GM12878 (cell line): ENCODE results near the gene MNAT1.

Experiments
- BCL11A ChIP-seq: IDR thresholded peaks from 2 replicates; pipeline ENCODE4 v1.6.1; 2011; ENCODE audit warnings: low read depth, low read length
- CHD4 ChIP-seq: fragments of 200-600 bp; sonication (generic); IDR thresholded peaks from 2 replicates; pipeline ENCODE4 v1.6.1; 2016; ENCODE audit warnings: mild to moderate bottlenecking
- HDAC6 ChIP-seq: fragments of 200-600 bp; sonication (generic); IDR thresholded peaks from one replicate; pipeline ENCODE4 v1.8.0; 2017; ENCODE audit warnings: antibody characterized with exemption; ENCODE audit not compliant: unreplicated experiment
- JUNB ChIP-seq: IDR thresholded peaks from 2 replicates; pipeline ENCODE4 v1.6.1; 2016; ENCODE audit warnings: antibody characterized with exemption, mild to moderate bottlenecking
- POLR2A ChIP-seq: IDR thresholded peaks from 2 replicates; pipeline ENCODE4 v1.6.1; 2011; ENCODE audit warnings: low read depth, mild to moderate bottlenecking, low read length
- SREBF2 ChIP-seq: IDR thresholded peaks from 2 replicates; pipeline ENCODE4 v1.6.1; 2012; ENCODE audit warnings: mild to moderate bottlenecking, low read length
- ZNF24 ChIP-seq: fragments of 450-650 bp; IDR thresholded peaks from 2 replicates; pipeline ENCODE4 v1.6.1; 2017; ENCODE audit warnings: antibody characterized with exemption, mild to moderate bottlenecking
- TF ChIP-seq, protein P1 (sequence below), 3 experiments: IDR thresholded peaks in 2 of 3; conservative IDR thresholded peaks in 1 of 3; 2 replicates each; pipeline ENCODE4 v1.5.1; 2011; ENCODE audit warnings: low read depth in 3 of 3, low read length in 3 of 3, mild to moderate bottlenecking in 3 of 3, control low read depth in 2 of 3, moderate library complexity in 2 of 3, inconsistent platforms in 1 of 3, mixed read lengths in 1 of 3; ENCODE audit not compliant: control insufficient read depth in 2 of 3, insufficient read depth in 1 of 3; ENCODE audit errors: extremely low read depth in 1 of 3

GRCh38 chr14:60744566-60744965 lies 10.0 kb downstream of the MNAT1 start:
- TF ChIP-seq BCL11A (no peak), SREBF2 (no peak), JUNB (no peak), CHD4 (no peak), POLR2A (no peak), ZNF24 (no peak), HDAC6 (no peak)
- TF ChIP-seq, protein P1, sequence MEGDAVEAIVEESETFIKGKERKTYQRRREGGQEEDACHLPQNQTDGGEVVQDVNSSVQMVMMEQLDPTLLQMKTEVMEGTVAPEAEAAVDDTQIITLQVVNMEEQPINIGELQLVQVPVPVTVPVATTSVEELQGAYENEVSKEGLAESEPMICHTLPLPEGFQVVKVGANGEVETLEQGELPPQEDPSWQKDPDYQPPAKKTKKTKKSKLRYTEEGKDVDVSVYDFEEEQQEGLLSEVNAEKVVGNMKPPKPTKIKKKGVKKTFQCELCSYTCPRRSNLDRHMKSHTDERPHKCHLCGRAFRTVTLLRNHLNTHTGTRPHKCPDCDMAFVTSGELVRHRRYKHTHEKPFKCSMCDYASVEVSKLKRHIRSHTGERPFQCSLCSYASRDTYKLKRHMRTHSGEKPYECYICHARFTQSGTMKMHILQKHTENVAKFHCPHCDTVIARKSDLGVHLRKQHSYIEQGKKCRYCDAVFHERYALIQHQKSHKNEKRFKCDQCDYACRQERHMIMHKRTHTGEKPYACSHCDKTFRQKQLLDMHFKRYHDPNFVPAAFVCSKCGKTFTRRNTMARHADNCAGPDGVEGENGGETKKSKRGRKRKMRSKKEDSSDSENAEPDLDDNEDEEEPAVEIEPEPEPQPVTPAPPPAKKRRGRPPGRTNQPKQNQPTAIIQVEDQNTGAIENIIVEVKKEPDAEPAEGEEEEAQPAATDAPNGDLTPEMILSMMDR (IDR thresholded peaks at IDR 0.05 in 2 of 3, conservative IDR thresholded peaks at IDR 0.05 in 1 of 3; ENCODE audit: control insufficient read depth in 2 of 3, extremely low read depth in 1 of 3, insufficient read depth in 1 of 3, low read depth in 3 of 3, low read length in 3 of 3): no peak
